ACC112 (cell line): ENCODE results near the gene ADGRB2.
A peak's percentile ranks its signal among the peaks of the same experiment; 100 is the strongest.
"Not testable (repeated sequence)": the region's sequence is repeated elsewhere in the genome, so short reads cannot be mapped to it uniquely, and the experiment has no call there.

ENCODE experiments used
- H2AFZ ChIP-seq: fragments of 200-600 bp; sonication (generic); one replicate; pipeline ENCODE4 v1.6.0; 2017; ENCODE audit warnings: antibody characterized with exemption, low read length; ENCODE audit not compliant: unreplicated experiment
- H3K27ac ChIP-seq: fragments of 200-600 bp; sonication (generic); 2 replicates; pipeline ENCODE4 v1.5.1; 2014; ENCODE audit warnings: low read depth, mild to moderate bottlenecking, antibody characterized with exemption, low read length, moderate library complexity
- H3K27me3 ChIP-seq: fragments of 200-600 bp; sonication (generic); 2 replicates; pipeline ENCODE4 v1.6.1; 2014; ENCODE audit warnings: mild to moderate bottlenecking, antibody characterized with exemption, low read length, moderate library complexity, mixed read lengths; ENCODE audit not compliant: insufficient read depth
- H3K36me3 ChIP-seq: fragments of 200-600 bp; sonication (generic); 2 replicates; pipeline ENCODE4 v1.6.1; 2016; ENCODE audit warnings: mild to moderate bottlenecking, antibody characterized with exemption, low read length, moderate library complexity, mixed read lengths; ENCODE audit not compliant: insufficient read depth
- H3K4me1 ChIP-seq: fragments of 200-600 bp; sonication (generic); one replicate; pipeline ENCODE4 v1.6.1; 2016; ENCODE audit warnings: low read length, mixed read lengths; ENCODE audit not compliant: insufficient read depth, unreplicated experiment, control insufficient read depth
- H3K4me3 ChIP-seq: fragments of 200-600 bp; sonication (generic); 2 replicates; pipeline ENCODE4 v1.5.1; 2014; ENCODE audit warnings: mild to moderate bottlenecking, low read depth, low read length
- H3K79me2 ChIP-seq: fragments of 200-600 bp; sonication (generic); one replicate; pipeline ENCODE4 v1.6.0; 2016; ENCODE audit warnings: low read length; ENCODE audit not compliant: control insufficient read depth, unreplicated experiment, insufficient read depth

Gene ADGRB2

DNA sequence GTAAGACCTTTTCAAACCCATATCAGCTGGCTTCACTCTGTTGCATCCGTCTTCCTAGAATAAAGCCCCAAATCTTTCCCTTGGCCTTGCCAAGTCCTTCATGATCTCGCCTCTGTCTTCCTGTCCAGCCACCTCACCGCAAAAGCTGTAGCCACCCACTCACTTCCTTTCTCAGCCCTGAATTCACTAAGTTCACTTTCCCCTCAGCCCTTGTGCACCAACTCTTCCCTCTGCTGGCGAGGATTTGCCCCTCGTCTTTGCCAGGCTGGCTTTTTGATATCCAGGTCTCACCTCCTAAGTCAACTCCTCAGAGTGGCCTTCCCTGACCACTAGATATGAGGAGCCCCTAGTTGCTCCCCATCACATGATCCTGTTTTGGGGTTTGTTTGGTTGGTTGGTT, 56.4 kb downstream of the ADGRB2 start:
- H3K27ac ChIP-seq, result peak overlapping the region; percentile 19
- H3K27me3 ChIP-seq, result no peaks in the 10 kb centered on the region
- H2AFZ ChIP-seq, result no peak overlapping the region
- no peak overlapping the region for H3K4me3 ChIP-seq
- peaks cover 49% of the 10 kb centered on the region for H3K4me1 ChIP-seq
- no peaks in the 10 kb centered on the region for H3K36me3 ChIP-seq
- H3K79me2 ChIP-seq, result peaks cover 13% of the 10 kb centered on the region

DNA sequence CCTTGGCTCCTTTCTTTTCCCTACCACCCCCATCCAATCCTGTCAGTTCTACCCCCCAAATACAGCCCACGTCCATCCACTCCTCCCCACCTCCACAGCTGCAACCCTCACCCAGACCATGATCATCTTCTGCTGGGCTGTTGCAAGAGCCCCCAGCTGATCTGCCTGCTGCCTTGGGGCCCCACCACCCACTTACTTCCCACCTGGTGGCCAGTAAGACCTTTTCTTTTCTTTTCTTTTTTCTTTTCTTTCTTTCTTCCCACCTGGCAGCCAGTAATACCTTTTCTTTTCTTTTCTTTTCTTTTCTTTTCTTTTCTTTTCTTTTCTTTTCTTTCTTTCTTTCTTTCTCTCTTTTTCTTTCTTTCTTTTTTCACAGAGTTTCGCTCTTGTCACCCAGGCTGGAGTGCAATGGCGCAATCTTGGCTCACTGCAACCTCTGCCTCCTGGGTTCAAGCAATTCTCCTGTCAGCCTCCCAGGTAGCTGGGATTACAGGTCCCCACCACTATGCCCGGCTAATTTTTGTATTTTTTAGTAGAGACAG, 57.0 kb downstream of the ADGRB2 start:
- not testable (repeated sequence) for H3K4me3 ChIP-seq, H3K27ac ChIP-seq, H2AFZ ChIP-seq, H3K36me3 ChIP-seq, H3K27me3 ChIP-seq
- Histone ChIP-seq H3K79me2 (peaks cover 19% of the 10 kb centered on the region), H3K4me1 (peaks cover 49% of the 10 kb centered on the region)

DNA sequence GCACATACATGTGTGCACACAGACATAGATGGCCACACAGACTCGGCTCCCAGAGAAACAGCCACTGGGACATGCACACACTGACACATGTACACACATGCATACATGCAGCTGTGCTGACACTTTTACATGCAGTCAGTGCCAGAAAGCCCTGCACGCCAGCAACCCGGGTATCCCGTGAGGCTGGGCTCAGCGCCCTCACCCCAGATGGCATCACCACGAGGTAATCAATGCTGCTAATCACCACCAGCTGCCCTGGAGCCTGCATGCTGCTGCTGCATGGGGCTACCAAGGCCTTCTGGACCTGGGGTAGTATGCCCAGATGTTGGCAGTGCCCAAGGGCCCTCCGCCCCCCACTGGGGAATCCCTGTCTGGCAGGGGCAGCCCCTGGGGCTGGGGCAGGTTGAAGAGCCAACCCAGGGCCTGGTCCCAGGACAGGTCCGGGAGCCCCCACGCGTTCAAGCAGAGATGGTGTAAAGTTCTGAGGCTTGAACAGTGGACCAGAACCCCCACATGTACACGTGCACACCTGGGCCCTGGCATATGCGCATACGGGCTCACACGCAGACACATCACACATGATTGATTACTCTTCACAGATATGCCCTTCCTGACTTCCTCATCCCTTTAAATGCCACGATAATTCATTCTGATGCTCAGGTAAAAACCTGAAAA, 57.6 kb downstream of the ADGRB2 start:
- H3K79me2 ChIP-seq, result peaks cover 25% of the 10 kb centered on the region
- H3K27me3 ChIP-seq, result no peaks in the 10 kb centered on the region
- no peak overlapping the region for H3K4me3 ChIP-seq
- no peak overlapping the region for H3K27ac ChIP-seq
- peaks cover 50% of the 10 kb centered on the region for H3K4me1 ChIP-seq
- H3K36me3 ChIP-seq, result no peaks in the 10 kb centered on the region
- H2AFZ ChIP-seq, result no peak overlapping the region

DNA sequence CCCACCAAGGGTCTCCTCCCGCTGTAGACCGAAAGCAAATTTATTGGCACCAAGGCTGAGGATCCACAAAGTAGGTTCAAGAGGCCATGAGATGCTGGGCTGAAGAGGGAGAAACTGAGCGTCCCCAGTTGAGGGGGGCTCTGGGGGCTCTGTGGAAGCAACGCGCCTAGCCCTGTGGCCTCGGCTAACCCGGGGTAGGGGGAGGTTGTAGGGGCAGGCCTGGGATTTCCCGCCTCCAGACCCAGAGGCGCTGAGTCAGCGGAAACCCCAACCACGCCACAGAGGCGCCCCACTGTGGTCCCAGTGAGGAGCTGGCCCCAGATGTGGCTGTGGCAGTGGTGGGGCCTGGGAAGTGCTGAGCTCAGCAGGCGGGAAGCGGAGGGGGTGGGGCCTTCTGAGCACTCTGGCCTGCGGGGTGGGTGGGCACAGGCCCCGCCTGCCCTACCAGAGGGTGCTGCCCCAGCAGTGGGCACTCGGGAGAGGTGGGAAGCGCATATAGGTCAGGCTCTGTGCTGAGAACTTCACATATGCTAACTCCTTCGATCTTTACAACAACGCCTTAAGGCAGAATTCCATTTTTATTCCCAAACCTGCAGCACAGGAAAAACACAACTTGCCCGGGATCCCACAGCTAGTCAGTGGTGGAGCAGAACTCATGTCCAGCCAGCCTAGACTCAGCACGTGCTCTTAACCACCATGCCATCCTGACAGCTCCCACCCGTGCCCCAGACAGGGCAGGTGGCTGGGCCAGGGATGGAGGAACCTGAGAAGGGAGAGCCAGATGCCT, 58.9 kb downstream of the ADGRB2 start:
- no peaks in the 10 kb centered on the region for H3K36me3 ChIP-seq
- no peaks in the 10 kb centered on the region for H3K27me3 ChIP-seq
- H3K27ac ChIP-seq, result peak overlapping the region; percentile 89
- H3K4me3 ChIP-seq, result peak overlapping the region; percentile 80
- H3K79me2 ChIP-seq, result peaks cover 28% of the 10 kb centered on the region
- peaks cover 60% of the 10 kb centered on the region for H3K4me1 ChIP-seq
- peak overlapping the region; percentile 83 for H2AFZ ChIP-seq

DNA sequence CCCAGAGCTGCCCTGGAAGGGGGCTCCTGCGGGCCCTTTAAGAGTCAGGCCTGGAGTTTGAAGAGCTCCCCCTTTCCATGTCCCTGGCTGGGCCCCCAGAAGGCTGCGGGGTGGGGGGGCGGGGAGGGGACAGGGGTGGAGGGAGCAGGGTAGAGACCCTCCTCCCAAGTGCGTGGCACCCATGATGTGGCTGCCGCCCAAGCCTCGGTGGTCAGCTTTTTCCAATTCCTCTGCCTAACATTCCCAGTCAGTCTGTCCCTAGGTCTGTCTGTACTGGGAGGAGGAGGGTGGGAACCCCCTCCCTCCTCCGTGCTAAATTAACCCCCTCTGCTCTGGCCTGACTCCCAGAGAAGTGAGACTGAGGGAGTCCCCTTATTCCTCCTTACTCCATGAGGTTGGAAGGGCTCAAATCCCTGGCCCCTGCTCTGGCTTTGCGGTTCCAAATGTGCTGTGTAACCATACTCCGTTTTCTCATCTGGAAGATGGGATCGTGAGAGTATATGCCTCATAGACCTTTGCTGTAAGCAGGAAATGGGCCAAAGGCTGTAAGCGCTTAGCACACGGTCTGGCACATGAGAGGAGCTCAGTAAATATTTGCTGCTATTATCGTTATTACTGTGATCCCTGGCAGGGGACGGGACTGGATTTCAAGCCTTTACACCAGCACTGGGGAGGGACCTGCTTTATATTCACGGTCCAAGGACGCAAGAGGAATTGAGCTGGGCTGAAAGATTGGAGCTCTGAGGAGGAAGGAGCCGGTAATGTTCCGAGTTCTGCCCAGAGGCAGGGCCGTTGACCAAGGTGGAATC, 59.7 kb downstream of the ADGRB2 start:
- peak overlapping the region; percentile 89 for H3K27ac ChIP-seq
- H3K27me3 ChIP-seq, result no peaks in the 10 kb centered on the region
- peak overlapping the region; percentile 83 for H2AFZ ChIP-seq
- H3K4me3 ChIP-seq, result peak overlapping the region; percentile 80
- H3K79me2 ChIP-seq, result peaks cover 36% of the 10 kb centered on the region
- H3K4me1 ChIP-seq, result peaks cover 68% of the 10 kb centered on the region
- no peaks in the 10 kb centered on the region for H3K36me3 ChIP-seq

DNA sequence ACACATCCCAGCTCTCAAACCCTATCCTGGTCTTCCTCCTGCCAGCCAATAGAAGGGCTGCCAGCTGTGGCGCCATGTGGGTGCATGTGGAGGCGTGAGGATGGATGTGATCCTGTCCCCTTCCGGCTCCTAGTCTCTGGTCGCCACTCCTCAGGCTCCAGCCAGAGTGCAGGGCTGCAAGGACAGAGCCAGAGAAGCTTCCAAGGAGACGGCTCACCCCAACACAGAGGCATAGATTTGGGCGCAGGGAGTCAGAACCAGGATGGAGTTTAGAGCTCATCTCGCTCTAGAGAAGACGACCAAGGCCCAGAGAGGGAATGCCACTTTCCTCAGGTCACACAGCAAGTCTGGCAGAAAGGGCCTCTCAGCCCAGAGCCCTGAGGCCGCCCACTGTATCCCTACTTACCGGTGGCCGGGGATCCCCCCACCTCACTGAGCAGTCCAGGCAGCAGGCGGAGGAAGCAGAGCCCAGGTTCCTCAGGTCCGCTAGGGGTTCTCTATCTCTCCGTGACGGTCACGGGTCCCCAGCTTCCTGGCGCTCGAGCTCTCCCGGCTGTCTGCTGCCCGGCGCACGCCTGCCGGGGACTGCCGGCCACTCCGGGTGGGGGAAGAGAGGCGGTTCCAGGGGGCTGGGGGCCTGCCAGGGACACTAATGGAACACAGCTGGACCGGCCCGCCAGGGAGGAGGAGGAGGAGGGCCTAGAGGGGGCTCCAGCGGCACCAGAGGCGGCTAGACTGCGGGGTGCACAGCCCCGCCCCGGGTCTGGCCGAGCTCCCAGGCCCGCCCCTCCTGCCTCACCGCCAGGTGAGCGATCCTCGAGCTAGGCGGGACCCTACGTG, 60.5 kb downstream of the ADGRB2 start, which contains the start of gene COL16A1:
Gene COL16A1 (minus strand): TSS at position 587 of the 840 bp plus-strand sequence. CDS start 1,824 bp downstream, outside the sequence.
- Histone ChIP-seq H3K36me3 (no peaks in the 10 kb centered on the region), H3K27ac (peak within 1 kb of the TSS; percentile 89), H2AFZ (peak within 1 kb of the TSS; percentile 83), H3K79me2 (peaks cover 39% of the 10 kb centered on the region), H3K4me1 (peaks cover 71% of the 10 kb centered on the region), H3K27me3 (no peaks in the 10 kb centered on the region), H3K4me3 (peak within 1 kb of the TSS; percentile 80)

DNA sequence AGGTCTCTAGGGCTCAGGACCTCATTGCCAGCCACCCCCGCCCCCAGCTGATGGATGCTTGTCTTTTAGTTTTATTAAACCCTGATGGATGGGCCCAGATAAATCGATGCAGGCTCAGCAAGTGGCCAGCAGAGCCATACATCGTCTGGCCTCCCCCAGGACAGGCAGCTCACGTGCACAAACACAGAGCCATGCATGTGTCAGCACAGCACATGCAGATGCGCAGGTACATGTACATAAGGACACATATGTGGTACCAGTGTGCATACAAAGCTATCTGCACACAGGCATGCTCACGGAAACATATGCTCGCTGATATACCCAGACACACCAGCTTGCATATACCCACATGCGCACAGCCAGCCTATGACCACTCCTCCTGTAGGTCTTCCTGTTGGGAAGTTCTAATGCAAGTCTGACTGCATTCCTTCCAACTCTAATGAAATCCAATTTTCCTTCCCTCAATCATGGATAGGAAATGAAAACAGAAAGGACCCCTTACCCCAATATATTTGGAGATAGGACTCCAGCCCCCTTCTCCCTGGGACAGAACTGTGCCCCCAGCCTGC, 61.2 kb downstream of the ADGRB2 start:
- H3K27ac ChIP-seq, result peak overlapping the region; percentile 89
- no peaks in the 10 kb centered on the region for H3K27me3 ChIP-seq
- no peak overlapping the region for H2AFZ ChIP-seq
- peak overlapping the region; percentile 80 for H3K4me3 ChIP-seq
- no peaks in the 10 kb centered on the region for H3K36me3 ChIP-seq
- H3K79me2 ChIP-seq, result peaks cover 39% of the 10 kb centered on the region
- peaks cover 66% of the 10 kb centered on the region for H3K4me1 ChIP-seq

DNA sequence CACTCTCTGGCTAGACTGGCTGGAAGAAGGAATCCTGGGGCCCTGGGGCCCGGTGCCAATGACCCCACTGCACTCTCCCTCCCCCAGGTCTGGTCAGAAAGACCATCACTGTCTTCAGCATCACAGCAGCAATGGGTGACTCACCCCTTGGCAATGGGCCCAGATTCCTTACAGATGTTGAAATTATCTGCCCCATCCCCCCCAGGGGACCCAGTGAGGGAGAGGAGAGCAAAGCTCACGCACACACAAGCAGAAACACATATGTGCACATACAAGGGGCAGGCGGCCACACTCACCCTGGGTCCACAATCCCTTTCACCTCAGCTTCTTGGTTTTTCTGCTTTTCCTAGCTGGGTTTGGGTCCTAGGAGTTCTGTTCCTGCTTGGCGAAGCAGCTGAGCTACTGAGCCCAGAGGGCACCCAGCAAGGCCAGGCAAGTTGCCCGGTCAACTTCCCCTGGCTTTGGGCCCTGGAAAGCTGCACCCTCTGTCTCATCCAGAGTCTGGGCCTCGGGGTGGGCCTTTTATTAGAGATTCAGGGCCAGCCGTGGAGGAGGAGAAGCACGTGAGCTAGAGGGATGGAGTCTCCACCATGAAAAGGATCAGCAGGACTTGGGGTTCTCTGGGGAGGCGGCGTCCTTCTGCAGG, 62.9 kb downstream of the ADGRB2 start:
- H3K36me3 ChIP-seq, result peaks cover 11% of the 10 kb centered on the region; the same call in 1 of the 2 replicates
- H3K4me1 ChIP-seq, result peaks cover 53% of the 10 kb centered on the region
- peaks cover 39% of the 10 kb centered on the region for H3K79me2 ChIP-seq
- H3K27me3 ChIP-seq, result no peaks in the 10 kb centered on the region
- peak overlapping the region; percentile 65 for H3K27ac ChIP-seq
- no peak overlapping the region for H2AFZ ChIP-seq
- H3K4me3 ChIP-seq, result peak overlapping the region; percentile 80

DNA sequence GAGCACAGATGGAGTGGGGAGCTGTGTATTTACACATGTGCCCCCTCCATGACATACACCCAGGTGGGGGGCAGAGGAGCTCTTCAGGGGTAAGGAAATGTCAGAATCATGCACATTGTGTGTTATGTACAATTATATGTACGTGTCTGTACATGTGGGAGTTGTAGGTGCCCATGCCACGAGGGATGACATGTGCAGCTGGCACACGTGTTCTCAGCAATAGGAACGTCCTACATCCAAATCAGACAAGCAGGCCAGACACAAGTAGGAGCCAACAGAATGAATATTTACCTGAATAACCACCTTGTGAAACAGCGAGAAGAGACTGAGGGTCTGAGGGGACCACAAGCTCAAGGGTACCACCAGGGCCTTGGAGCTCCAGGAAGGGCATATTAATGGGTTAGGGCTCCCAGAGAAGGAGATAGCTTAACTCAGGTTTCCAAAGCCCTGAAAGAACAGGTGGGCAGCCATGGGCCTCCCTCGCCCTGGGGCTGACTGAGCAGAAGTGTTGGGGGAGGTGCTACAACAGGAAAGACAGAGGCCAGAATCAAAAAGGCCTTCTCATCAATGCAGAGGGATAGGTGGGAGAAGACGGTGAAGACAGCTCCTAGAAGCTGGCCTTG, 63.6 kb downstream of the ADGRB2 start:
- Histone ChIP-seq H3K27ac (peak overlapping the region; percentile 65), H3K4me1 (peaks cover 49% of the 10 kb centered on the region), H3K79me2 (peaks cover 39% of the 10 kb centered on the region), H2AFZ (no peak overlapping the region), H3K27me3 (no peaks in the 10 kb centered on the region), H3K36me3 (peaks cover 11% of the 10 kb centered on the region; the same call in 1 of the 2 replicates), H3K4me3 (peak overlapping the region; percentile 45)
